ENCODE data around the gene STYXL1. TPM values are rescaled to one million over a fixed set of nuclear protein-coding genes. Genes with fewer than 3 reads are reported as not detected.

Gene STYXL1
- polyA plus RNA-seq, 3 donors = 64.6 to 79.8 (median 67.2) TPM

- H3K79me2 ChIP-seq (ENCODE audit: insufficient read depth, low read length) = peaks cover 5% of the 10 kb centered on the region
- H3K27ac Mint-ChIP-seq = peak overlapping the region in 5 of 7 donors; percentile 18 to 99 (median 96)
These were observed 49.8 kb downstream of the STYXL1 start for GRCh38 chr7:75998038-75998437.

DNA sequence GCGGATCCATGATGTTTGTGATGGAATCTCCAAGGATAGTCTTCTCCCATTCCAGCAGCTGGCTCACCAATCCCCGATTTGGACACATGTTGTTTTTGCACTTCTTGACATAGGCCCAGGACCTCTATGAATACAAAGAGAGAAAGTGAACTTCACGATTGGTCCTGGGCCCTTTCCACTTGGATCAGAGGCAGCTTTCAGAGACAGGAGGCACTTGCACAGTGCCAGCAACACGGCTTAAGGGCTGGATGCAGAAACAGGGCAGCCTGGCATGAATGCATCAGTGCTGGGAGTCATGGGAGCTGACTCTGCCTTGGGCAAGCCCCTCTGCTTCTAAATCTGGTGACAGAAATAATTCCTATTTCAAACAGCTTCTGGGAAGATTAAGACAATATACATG, 51.3 kb downstream of the STYXL1 start:
- H3K9me3 ChIP-seq (replicated peaks in 1 of 2; ENCODE audit: control insufficient read depth in 1 of 2, insufficient read depth in 1 of 2, low read length in 2 of 2) = no peaks in the 10 kb centered on the region
- H3K9ac ChIP-seq (ENCODE audit: insufficient read depth, low read length, poor library complexity, severe bottlenecking) = peak overlapping the region; percentile 33
- peaks cover 37 to 51% of the 10 kb centered on the region in 2 donors for H3K4me1 ChIP-seq (ENCODE audit: control insufficient read depth in 1 of 2, insufficient read depth in 2 of 2, low read length in 2 of 2)
- H3K4me3 ChIP-seq (replicated peaks in 1 of 3; ENCODE audit: low read depth in 2 of 3, low read length in 3 of 3) = no peak overlapping the region
- 96% methylated on average over 3 of the region's 4 CpGs for WGBS (ENCODE audit: insufficient coverage)
- peaks cover 7 to 24% of the 10 kb centered on the region in 2 donors for H3K36me3 ChIP-seq (replicated peaks in 1 of 2; ENCODE audit: control insufficient read depth in 1 of 2, insufficient read depth in 2 of 2, low read length in 2 of 2)
- peaks cover 44% of the 10 kb centered on the region for H3K4me1 Mint-ChIP-seq
- no peak overlapping the region for H3K4me3 Mint-ChIP-seq
- H2AFZ ChIP-seq (ENCODE audit: insufficient read depth, low read depth, low read length, poor library complexity, severe bottlenecking) = no peak overlapping the region
- H4K20me1 ChIP-seq (ENCODE audit: insufficient read depth, low read length) = peaks cover 8% of the 10 kb centered on the region
- H3K9me3 Mint-ChIP-seq = peaks cover 0 to 7% (median 4%) of the 10 kb centered on the region in 7 donors
- peaks cover 34 to 56% of the 10 kb centered on the region in 2 donors for H3K36me3 Mint-ChIP-seq
- TF ChIP-seq, protein P1, sequence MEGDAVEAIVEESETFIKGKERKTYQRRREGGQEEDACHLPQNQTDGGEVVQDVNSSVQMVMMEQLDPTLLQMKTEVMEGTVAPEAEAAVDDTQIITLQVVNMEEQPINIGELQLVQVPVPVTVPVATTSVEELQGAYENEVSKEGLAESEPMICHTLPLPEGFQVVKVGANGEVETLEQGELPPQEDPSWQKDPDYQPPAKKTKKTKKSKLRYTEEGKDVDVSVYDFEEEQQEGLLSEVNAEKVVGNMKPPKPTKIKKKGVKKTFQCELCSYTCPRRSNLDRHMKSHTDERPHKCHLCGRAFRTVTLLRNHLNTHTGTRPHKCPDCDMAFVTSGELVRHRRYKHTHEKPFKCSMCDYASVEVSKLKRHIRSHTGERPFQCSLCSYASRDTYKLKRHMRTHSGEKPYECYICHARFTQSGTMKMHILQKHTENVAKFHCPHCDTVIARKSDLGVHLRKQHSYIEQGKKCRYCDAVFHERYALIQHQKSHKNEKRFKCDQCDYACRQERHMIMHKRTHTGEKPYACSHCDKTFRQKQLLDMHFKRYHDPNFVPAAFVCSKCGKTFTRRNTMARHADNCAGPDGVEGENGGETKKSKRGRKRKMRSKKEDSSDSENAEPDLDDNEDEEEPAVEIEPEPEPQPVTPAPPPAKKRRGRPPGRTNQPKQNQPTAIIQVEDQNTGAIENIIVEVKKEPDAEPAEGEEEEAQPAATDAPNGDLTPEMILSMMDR (IDR thresholded peaks at IDR 0.05) = no peak
- H3K4me2 ChIP-seq (replicated peaks; ENCODE audit: extremely low read depth, low read length, poor library complexity, severe bottlenecking) = no peak overlapping the region
- DNase-seq = peak in 1 of 3 donors; percentile 37
- no peaks in the 10 kb centered on the region for H3K27me3 ChIP-seq (ENCODE audit: control insufficient read depth in 2 of 2, insufficient read depth in 2 of 2, low read length in 2 of 2)
- H3K27ac ChIP-seq (ENCODE audit: low read depth in 1 of 2, low read length in 2 of 2) = peak overlapping the region; percentile 47 to 87
- peaks cover 5% of the 10 kb centered on the region for H3K79me2 ChIP-seq (ENCODE audit: insufficient read depth, low read length)
- intact Hi-C loops (cut with micrococcal nuclease) = no loop called here
- peaks cover 0 to 5% (median 0%) of the 10 kb centered on the region in 3 donors for H3K27me3 Mint-ChIP-seq (ENCODE audit: low read depth in 3 of 3)
- peak overlapping the region; percentile 95 to 100 (median 98) for H3K27ac Mint-ChIP-seq

More at GRCh38 chr7:75998038-75998437, 49.8 kb downstream of the STYXL1 start:
- Mint-ChIP-seq H3K4me3 (no peak overlapping the region), H3K27me3 (ENCODE audit: low read depth in 3 of 3) (peaks cover 0 to 5% (median 0%) of the 10 kb centered on the region in 3 donors), H3K9me3 (peaks cover 0 to 7% (median 4%) of the 10 kb centered on the region in 7 donors), H3K4me1 (peaks cover 43% of the 10 kb centered on the region), H3K36me3 (peaks cover 46 to 59% of the 10 kb centered on the region in 2 donors)
- Histone ChIP-seq H3K4me3 (replicated peaks in 1 of 3; ENCODE audit: low read depth in 2 of 3, low read length in 3 of 3) (no peak overlapping the region), H3K27me3 (ENCODE audit: control insufficient read depth in 2 of 2, insufficient read depth in 2 of 2, low read length in 2 of 2) (no peaks in the 10 kb centered on the region), H4K20me1 (ENCODE audit: insufficient read depth, low read length) (peaks cover 6% of the 10 kb centered on the region), H3K9me3 (replicated peaks in 1 of 2; ENCODE audit: control insufficient read depth in 1 of 2, insufficient read depth in 1 of 2, low read length in 2 of 2) (no peaks in the 10 kb centered on the region), H3K27ac (ENCODE audit: low read depth in 1 of 2, low read length in 2 of 2) (peak overlapping the region in 1 of 2 donors; percentile 87), H3K9ac (ENCODE audit: insufficient read depth, low read length, poor library complexity, severe bottlenecking) (no peak overlapping the region), H3K36me3 (replicated peaks in 1 of 2; ENCODE audit: control insufficient read depth in 1 of 2, insufficient read depth in 2 of 2, low read length in 2 of 2) (peaks cover 11 to 36% of the 10 kb centered on the region in 2 donors), H3K4me1 (ENCODE audit: control insufficient read depth in 1 of 2, insufficient read depth in 2 of 2, low read length in 2 of 2) (peaks cover 36 to 51% of the 10 kb centered on the region in 2 donors), H3K4me2 (replicated peaks; ENCODE audit: extremely low read depth, low read length, poor library complexity, severe bottlenecking) (no peak overlapping the region), H2AFZ (ENCODE audit: insufficient read depth, low read depth, low read length, poor library complexity, severe bottlenecking) (no peak overlapping the region)
- DNase-seq = no peak
- TF ChIP-seq, protein P1 (IDR thresholded peaks at IDR 0.05) = no peak
- 100% methylated on average over 1 of the region's 1 CpG for WGBS (ENCODE audit: insufficient coverage)
- intact Hi-C loops (cut with micrococcal nuclease) = no loop called here
